GM23248 (cell line): Measurements from ENCODE around the gene FHOD1. TPM values are rescaled to one million over a fixed set of nuclear protein-coding genes. Genes with fewer than 3 reads are reported as not detected.

Source experiments
- DNase-seq: peaks from one replicate; pipeline ENCODE4 v3.0.0-alpha.2; 2015
- H2AFZ ChIP-seq: fragments of 200-600 bp; sonication (generic); 2 replicates; pipeline ENCODE4 v1.6.1; 2016; ENCODE audit warnings: antibody characterized with exemption
- H3F3A ChIP-seq: fragments of 200-600 bp; sonication (generic); 2 replicates; pipeline ENCODE4 v1.6.1; 2016; ENCODE audit warnings: mild to moderate bottlenecking, antibody characterized with exemption, mixed run types; ENCODE audit not compliant: insufficient read depth
- H3K27ac ChIP-seq: fragments of 200-600 bp; sonication (generic); 2 replicates; pipeline ENCODE4 v1.5.1; 2016; ENCODE audit warnings: mild to moderate bottlenecking
- H3K27me3 ChIP-seq: fragments of 200-600 bp; sonication (generic); replicated peaks from 2 replicates; pipeline ENCODE4 v1.6.1; 2016; ENCODE audit warnings: mild to moderate bottlenecking; ENCODE audit not compliant: insufficient read depth
- H3K36me3 ChIP-seq: fragments of 200-600 bp; sonication (generic); 2 replicates; pipeline ENCODE4 v1.6.1; 2016; ENCODE audit warnings: low read depth, mild to moderate bottlenecking
- H3K4me1 ChIP-seq: fragments of 200-600 bp; sonication (generic); 2 replicates; pipeline ENCODE4 v1.6.1; 2016; ENCODE audit warnings: mild to moderate bottlenecking; ENCODE audit not compliant: insufficient read depth
- H3K4me2 ChIP-seq: fragments of 200-600 bp; sonication (generic); one replicate; pipeline ENCODE4 v1.6.1; 2016; ENCODE audit warnings: mild to moderate bottlenecking; ENCODE audit not compliant: unreplicated experiment
- H3K4me3 ChIP-seq: fragments of 200-600 bp; sonication (generic); 2 replicates; pipeline ENCODE4 v1.5.1; 2016; ENCODE audit warnings: mild to moderate bottlenecking
- H3K79me2 ChIP-seq: fragments of 200-600 bp; sonication (generic); 2 replicates; pipeline ENCODE4 v1.6.1; 2016; ENCODE audit warnings: mild to moderate bottlenecking; ENCODE audit not compliant: insufficient read depth
- H3K9ac ChIP-seq: fragments of 200-600 bp; sonication (generic); 2 replicates; pipeline ENCODE4 v1.6.1; 2016; ENCODE audit warnings: mild to moderate bottlenecking
- H3K9me2 ChIP-seq: fragments of 200-600 bp; sonication (generic); 2 replicates; pipeline ENCODE4 v1.6.1; 2016; ENCODE audit warnings: mixed run types, mild to moderate bottlenecking, moderate library complexity; ENCODE audit not compliant: insufficient read depth
- H3K9me3 ChIP-seq: fragments of 200-600 bp; sonication (generic); one replicate; pipeline ENCODE4 v1.6.1; 2017; ENCODE audit warnings: low read depth
- H4K20me1 ChIP-seq: fragments of 200-600 bp; sonication (generic); 2 replicates; pipeline ENCODE4 v1.6.0; 2016; ENCODE audit not compliant: insufficient read depth
- EZH2 ChIP-seq: fragments of 200-600 bp; sonication (generic); IDR thresholded peaks from 2 replicates; pipeline ENCODE4 v1.6.1; 2018; ENCODE audit warnings: antibody characterized with exemption, mild to moderate bottlenecking; ENCODE audit not compliant: insufficient read depth, poor library complexity, severe bottlenecking
- EZH2phosphoT487 ChIP-seq: fragments of 200-600 bp; sonication (generic); IDR thresholded peaks from 2 replicates; pipeline ENCODE4 v1.6.1; 2018; ENCODE audit warnings: antibody characterized with exemption, moderate library complexity, mild to moderate bottlenecking, low read depth; ENCODE audit not compliant: insufficient read depth
- WGBS, 2 experiments: methylation state at CpG; one replicate each; pipeline ENCODE4 v1.1.6; 2015 to 2017; ENCODE audit warnings: low lambda C conversion rate in 2 of 2, low coverage in 1 of 2; ENCODE audit errors: missing lambda C conversion rate in 2 of 2; 5-methylcytosine and 5-hydroxymethylcytosine counted together
- in situ Hi-C: fragments of 300-500 bp; cut with MboI; formaldehyde crosslinking; loops from 2 replicates; pipeline ENCODE4 v1.15.0; 2020
- polyA plus RNA-seq: library from polyadenylated mRNA; unstranded; fragments of >200 nt; fragmentation: Nextera tagmentation; extraction: Ambion mirVana; gene quantifications from 2 replicates; pipeline ENCODE4 v1.2.1, GENCODE V29; 2016
- total RNA-seq: library from RNA; depleted of rRNA; stranded (reverse); fragments of >200 nt; shearing (Covaris generic); gene quantifications from 2 replicates; pipeline ENCODE4 v1.2.3, GENCODE V29; 2014

The FHOD1 gene
- total and polyA plus RNA-seq, 2 experiments from 2014 or later: 9.3 to 14.9 TPM

- 0 out of 2 replicates have a peak, but pooled peaks cover 15% of the 10 kb centered on the region for H3F3A ChIP-seq
- in situ Hi-C loops: no loop called here
- DNase-seq: no peak
- H2AFZ ChIP-seq: no peak overlapping the region
- 85 to 86% methylated on average over 17 to 18 of the region's 18 CpGs for WGBS, 2 experiments
- TF ChIP-seq EZH2 (no peak), EZH2phosphoT487 (no peak)
- no peaks in the 10 kb centered on the region for H3K9me2 ChIP-seq
- no peak overlapping the region for H3K27ac ChIP-seq
- peaks cover 10% of the 10 kb centered on the region for H3K4me1 ChIP-seq
- H3K9me3 ChIP-seq: no peaks in the 10 kb centered on the region
- H3K4me3 ChIP-seq: no peak overlapping the region
- H3K27me3 ChIP-seq: no peaks in the 10 kb centered on the region
- H4K20me1 ChIP-seq: no peaks in the 10 kb centered on the region
- no peak overlapping the region for H3K9ac ChIP-seq
- H3K36me3 ChIP-seq: no peaks in the 10 kb centered on the region
- H3K79me2 ChIP-seq: no peaks in the 10 kb centered on the region
- no peak overlapping the region for H3K4me2 ChIP-seq
Observed at GRCh38 chr16:67254801-67255552, 7.7 kb upstream of the FHOD1 start.

DNA sequence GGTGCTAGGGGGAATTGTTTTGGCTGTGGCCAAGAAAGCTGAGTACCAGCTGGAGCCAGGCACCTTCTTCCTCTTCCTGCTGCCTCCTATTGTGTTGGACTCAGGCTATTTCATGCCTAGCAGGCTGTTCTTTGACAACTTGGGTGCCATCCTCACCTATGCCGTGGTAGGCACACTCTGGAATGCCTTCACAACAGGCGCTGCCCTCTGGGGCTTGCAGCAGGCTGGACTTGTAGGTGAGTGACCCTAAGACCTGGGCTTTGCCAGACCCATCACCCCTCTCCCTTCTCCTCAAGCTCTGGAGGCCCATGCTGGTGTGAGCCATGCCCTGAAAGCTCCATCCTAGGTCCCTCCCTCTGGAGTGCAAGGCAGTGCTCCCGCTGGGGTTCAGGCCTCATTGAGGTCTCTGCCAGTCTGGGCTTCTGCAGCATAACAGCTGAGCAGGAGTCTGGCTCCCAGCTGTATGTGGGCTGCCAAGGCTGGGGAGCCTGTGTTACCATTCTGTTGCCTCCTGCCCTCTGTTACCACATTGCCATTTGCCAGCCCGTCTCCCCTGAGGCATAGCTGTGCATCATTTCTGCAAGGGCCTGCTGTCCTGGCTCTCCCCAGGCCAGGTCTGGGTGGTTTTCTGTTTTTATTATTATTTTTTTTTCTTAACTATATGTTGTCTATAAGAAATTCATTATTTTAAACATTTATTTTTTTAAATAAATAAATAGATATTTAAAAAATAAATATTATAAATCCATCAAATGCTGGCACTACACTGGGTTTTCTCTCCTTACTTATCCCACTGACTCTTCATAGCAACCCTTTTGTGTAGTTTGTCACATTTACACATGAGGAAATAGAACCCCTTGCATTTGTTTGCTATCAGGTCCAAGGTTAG, 5.6 kb upstream of the FHOD1 start:
- 80 to 90% methylated on average over 4 of the region's 4 CpGs for WGBS, 2 experiments
- Histone ChIP-seq H3K4me2 (no peak overlapping the region), H3K36me3 (no peaks in the 10 kb centered on the region), H3K9me2 (no peaks in the 10 kb centered on the region), H3K79me2 (no peaks in the 10 kb centered on the region), H3F3A (0 out of 2 replicates have a peak, but pooled peaks cover 15% of the 10 kb centered on the region), H2AFZ (no peak overlapping the region), H3K27me3 (no peaks in the 10 kb centered on the region), H3K4me1 (peaks cover 20% of the 10 kb centered on the region), H3K27ac (no peak overlapping the region), H3K4me3 (no peak overlapping the region), H3K9me3 (no peaks in the 10 kb centered on the region), H4K20me1 (no peaks in the 10 kb centered on the region), H3K9ac (no peak overlapping the region)
- DNase-seq: no peak
- in situ Hi-C loops: no loop called here
- no peak for TF ChIP-seq EZH2phosphoT487
- no peak for TF ChIP-seq EZH2

- 42 to 57% methylated on average over 4 of the region's 4 CpGs for WGBS, 2 experiments
- Histone ChIP-seq H3F3A (peaks cover 19% of the 10 kb centered on the region), H3K79me2 (no peaks in the 10 kb centered on the region), H3K36me3 (no peaks in the 10 kb centered on the region), H3K4me3 (peak overlapping the region; percentile 88), H3K27me3 (no peaks in the 10 kb centered on the region), H3K4me1 (peaks cover 26% of the 10 kb centered on the region), H4K20me1 (no peaks in the 10 kb centered on the region), H2AFZ (peak overlapping the region; percentile 92), H3K9me2 (no peaks in the 10 kb centered on the region), H3K4me2 (peak overlapping the region; percentile 95), H3K9me3 (no peaks in the 10 kb centered on the region), H3K27ac (no peak overlapping the region), H3K9ac (peak overlapping the region; percentile 85; the same call in 1 of the 2 replicates)
- in situ Hi-C loops: no loop called here
- TF ChIP-seq EZH2: no peak
- TF ChIP-seq EZH2phosphoT487: no peak
- DNase-seq: peak; percentile 47
Observed at GRCh38 chr16:67250045-67250327, 2.7 kb upstream of the FHOD1 start.

DNA sequence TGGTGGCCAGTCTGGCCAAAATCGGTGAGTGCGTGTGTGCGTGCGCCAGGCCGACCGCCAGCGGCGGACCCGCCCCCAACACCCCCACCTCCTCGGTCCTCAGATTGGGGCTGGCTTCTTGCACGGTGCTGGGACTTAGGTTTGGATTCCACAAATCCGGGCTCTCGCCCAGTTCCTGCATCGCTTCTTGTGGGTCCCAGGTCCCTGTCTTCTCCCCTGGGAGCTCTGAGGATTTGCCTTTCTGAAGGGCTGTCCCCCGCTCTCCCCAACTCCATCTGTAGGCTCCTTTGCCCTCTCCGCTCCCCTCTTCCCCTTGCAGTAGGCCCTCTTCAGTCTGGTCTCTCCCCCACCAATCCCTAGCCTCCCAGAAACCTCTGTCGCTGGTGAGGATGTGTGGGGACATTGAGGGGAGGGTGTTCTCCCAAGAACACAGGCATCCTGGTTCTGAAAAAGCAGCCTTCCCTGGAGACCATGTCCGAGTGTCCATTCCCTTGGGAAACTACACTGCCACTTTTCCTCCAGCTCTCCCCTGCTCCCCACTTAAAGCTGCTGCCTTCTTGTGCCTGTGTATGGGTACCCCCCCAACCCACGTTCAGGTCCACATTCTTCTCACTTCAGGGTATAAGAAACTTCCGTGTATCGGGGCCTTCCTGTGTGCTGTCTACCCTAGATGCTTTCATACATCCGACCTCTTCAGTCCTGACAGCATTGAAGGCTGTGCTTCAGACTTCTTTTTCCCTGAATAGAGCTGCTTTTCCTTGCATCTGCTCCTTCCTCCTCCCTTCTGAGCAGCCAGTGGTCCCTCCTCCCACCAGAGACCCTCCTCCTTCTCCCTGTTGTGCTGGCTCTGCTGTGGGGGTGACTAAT, 2.1 kb upstream of the FHOD1 start:
- peak; percentile 45 for DNase-seq
- no peaks in the 10 kb centered on the region for H3K9me2 ChIP-seq
- no peak for TF ChIP-seq EZH2
- TF ChIP-seq EZH2phosphoT487: no peak
- no peaks in the 10 kb centered on the region for H3K79me2 ChIP-seq
- H3K9ac ChIP-seq: peak overlapping the region; percentile 85
- H3K4me3 ChIP-seq: peak overlapping the region; percentile 88
- H3F3A ChIP-seq: peaks cover 25% of the 10 kb centered on the region
- no peaks in the 10 kb centered on the region for H3K27me3 ChIP-seq
- no peaks in the 10 kb centered on the region for H4K20me1 ChIP-seq
- H3K4me1 ChIP-seq: peaks cover 32% of the 10 kb centered on the region
- peak overlapping the region; percentile 95 for H3K4me2 ChIP-seq
- H3K9me3 ChIP-seq: no peaks in the 10 kb centered on the region
- no peak overlapping the region for H3K27ac ChIP-seq
- WGBS, 2 experiments: 16 to 19% methylated on average over 14 to 21 of the region's 22 CpGs
- H3K36me3 ChIP-seq: no peaks in the 10 kb centered on the region
- in situ Hi-C loops: no loop called here
- peak overlapping the region; percentile 92 for H2AFZ ChIP-seq
